ENCODE data around the gene DHRS4L2. TPM values are rescaled to one million over a fixed set of nuclear protein-coding genes. Genes with fewer than 3 reads are reported as not detected.
"Not testable (repeated sequence)": the region's sequence is repeated elsewhere in the genome, so short reads cannot be mapped to it uniquely, and the experiment has no call there.

DHRS4L2 gene
- total RNA-seq, 1 donor from 2014 or later = 30.3 TPM

GRCh38 chr14:24018978-24019377 is 30.2 kb downstream of the DHRS4L2 start:
- DNase-seq (ENCODE audit: low spot score) = not testable (repeated sequence)

- DNase-seq (ENCODE audit: low spot score) = not testable (repeated sequence)
Measured at GRCh38 chr14:24019944-24020343, 31.2 kb downstream of the DHRS4L2 start.

GRCh38 chr14:24020520-24020919 is 31.8 kb downstream of the DHRS4L2 start:
- DNase-seq (ENCODE audit: low spot score) = not testable (repeated sequence)

GRCh38 chr14:24024939-24025418 is 36.2 kb downstream of the DHRS4L2 start:
- DNase-seq (ENCODE audit: low spot score) = not testable (repeated sequence)

- not testable (repeated sequence) for DNase-seq (ENCODE audit: low spot score)
Measured at GRCh38 chr14:24029687-24030086, 41.0 kb downstream of the DHRS4L2 start.

- not testable (repeated sequence) for DNase-seq (ENCODE audit: low spot score)
Measured at GRCh38 chr14:24031331-24031730, 42.6 kb downstream of the DHRS4L2 start.

GRCh38 chr14:24032727-24033418 is 44.1 kb downstream of the DHRS4L2 start:
- no peak for DNase-seq (ENCODE audit: low spot score)

- DNase-seq (ENCODE audit: low spot score) = not testable (repeated sequence)
Measured at GRCh38 chr14:24035769-24036168, 47.0 kb downstream of the DHRS4L2 start.

- peak; percentile 81 for DNase-seq (ENCODE audit: low spot score)
Measured at GRCh38 chr14:24036169-24036962, 47.6 kb downstream of the DHRS4L2 start.

GRCh38 chr14:24036963-24037657 is 48.4 kb downstream of the DHRS4L2 start:
- not testable (repeated sequence) for DNase-seq (ENCODE audit: low spot score)

- no peak for DNase-seq (ENCODE audit: low spot score)
Measured at GRCh38 chr14:24037658-24038037, 48.9 kb downstream of the DHRS4L2 start.

GRCh38 chr14:24038686-24039085 is 50.0 kb downstream of the DHRS4L2 start:
- DNase-seq (ENCODE audit: low spot score) = no peak

- no peak for DNase-seq (ENCODE audit: low spot score)
Measured at GRCh38 chr14:24040692-24041091, 52.0 kb downstream of the DHRS4L2 start.

GRCh38 chr14:24042746-24043145 is 54.0 kb downstream of the DHRS4L2 start:
- DNase-seq (ENCODE audit: low spot score) = no peak

- not testable (repeated sequence) for DNase-seq (ENCODE audit: low spot score)
Measured at GRCh38 chr14:24049002-24049401, 60.3 kb downstream of the DHRS4L2 start.

GRCh38 chr14:24050753-24051152 is 62.0 kb downstream of the DHRS4L2 start:
- peak; percentile 32 for DNase-seq (ENCODE audit: low spot score)

- peak; percentile 48 for DNase-seq (ENCODE audit: low spot score)
Measured at GRCh38 chr14:24051176-24051788, 62.6 kb downstream of the DHRS4L2 start.

GRCh38 chr14:24051789-24052655 is 63.3 kb downstream of the DHRS4L2 start, which contains the start of gene CARMIL3:
CARMIL3 (plus strand) TSS chr14:24052009; CDS start chr14:24052154, 145 bp downstream.
- peak; percentile 60 for DNase-seq (ENCODE audit: low spot score)

- peak; percentile 40 for DNase-seq (ENCODE audit: low spot score)
Measured at GRCh38 chr14:24052656-24053547, 64.2 kb downstream of the DHRS4L2 start.

Data from ureter (tissue), 1 donor.